ENCODE data around the gene HSPA2. TPM values are rescaled to one million over a fixed set of nuclear protein-coding genes. Genes with fewer than 3 reads are reported as not detected.

Gene HSPA2
- total RNA-seq, 4 donors from 2014 or later = 4.7 to 23.4 (median 17.5) TPM

DNA sequence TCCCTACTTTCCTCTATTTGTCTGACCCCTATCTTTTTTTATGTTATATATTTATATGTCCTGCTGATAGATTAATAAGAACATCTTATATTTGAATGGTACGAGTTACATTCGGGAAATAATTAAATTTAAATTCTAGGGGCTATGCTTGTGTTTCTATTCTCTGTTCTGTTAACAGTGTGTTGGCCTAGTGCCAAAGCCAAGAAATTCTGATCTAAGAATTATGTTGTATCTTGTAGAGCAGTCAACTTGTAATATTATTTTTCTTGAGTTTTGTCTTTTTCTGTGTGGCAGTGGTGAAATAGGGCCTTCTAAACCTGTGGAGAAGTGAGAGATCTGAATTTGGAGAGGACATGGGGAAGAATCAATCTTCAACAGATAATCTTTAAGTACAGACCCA, 9.0 kb upstream of the HSPA2 start:
- TF ChIP-seq, protein P1, sequence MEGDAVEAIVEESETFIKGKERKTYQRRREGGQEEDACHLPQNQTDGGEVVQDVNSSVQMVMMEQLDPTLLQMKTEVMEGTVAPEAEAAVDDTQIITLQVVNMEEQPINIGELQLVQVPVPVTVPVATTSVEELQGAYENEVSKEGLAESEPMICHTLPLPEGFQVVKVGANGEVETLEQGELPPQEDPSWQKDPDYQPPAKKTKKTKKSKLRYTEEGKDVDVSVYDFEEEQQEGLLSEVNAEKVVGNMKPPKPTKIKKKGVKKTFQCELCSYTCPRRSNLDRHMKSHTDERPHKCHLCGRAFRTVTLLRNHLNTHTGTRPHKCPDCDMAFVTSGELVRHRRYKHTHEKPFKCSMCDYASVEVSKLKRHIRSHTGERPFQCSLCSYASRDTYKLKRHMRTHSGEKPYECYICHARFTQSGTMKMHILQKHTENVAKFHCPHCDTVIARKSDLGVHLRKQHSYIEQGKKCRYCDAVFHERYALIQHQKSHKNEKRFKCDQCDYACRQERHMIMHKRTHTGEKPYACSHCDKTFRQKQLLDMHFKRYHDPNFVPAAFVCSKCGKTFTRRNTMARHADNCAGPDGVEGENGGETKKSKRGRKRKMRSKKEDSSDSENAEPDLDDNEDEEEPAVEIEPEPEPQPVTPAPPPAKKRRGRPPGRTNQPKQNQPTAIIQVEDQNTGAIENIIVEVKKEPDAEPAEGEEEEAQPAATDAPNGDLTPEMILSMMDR (IDR thresholded peaks at IDR 0.05) = no peak
- ATAC-seq (ENCODE audit: low FRiP score) = no peak

GRCh38 chr14:64536488-64537245, 3.9 kb upstream of the HSPA2 start:
- no peak for DNase-seq (ENCODE audit: low spot score)
- ATAC-seq (ENCODE audit: low FRiP score) = no peak

More for the DNA sequence above, 9.0 kb upstream of the HSPA2 start:
- no peak for DNase-seq (ENCODE audit: low spot score)

DNA sequence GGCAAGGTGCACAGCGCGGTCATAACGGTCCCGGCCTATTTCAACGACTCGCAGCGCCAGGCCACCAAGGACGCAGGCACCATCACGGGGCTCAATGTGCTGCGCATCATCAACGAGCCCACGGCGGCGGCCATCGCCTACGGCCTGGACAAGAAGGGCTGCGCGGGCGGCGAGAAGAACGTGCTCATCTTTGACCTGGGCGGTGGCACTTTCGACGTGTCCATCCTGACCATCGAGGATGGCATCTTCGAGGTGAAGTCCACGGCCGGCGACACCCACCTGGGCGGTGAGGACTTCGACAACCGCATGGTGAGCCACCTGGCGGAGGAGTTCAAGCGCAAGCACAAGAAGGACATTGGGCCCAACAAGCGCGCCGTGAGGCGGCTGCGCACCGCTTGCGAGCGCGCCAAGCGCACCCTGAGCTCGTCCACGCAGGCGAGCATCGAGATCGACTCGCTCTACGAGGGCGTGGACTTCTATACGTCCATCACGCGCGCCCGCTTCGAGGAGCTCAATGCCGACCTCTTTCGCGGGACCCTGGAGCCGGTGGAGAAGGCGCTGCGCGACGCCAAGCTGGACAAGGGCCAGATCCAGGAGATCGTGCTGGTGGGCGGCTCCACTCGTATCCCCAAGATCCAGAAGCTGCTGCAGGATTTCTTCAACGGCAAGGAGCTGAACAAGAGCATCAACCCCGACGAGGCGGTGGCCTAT, 875 bp downstream of the HSPA2 start:
- DNase-seq (ENCODE audit: low spot score) (no peak), ATAC-seq (ENCODE audit: low FRiP score) (no peak)
- TF ChIP-seq, protein P1 (IDR thresholded peaks at IDR 0.05) = no peak

More at GRCh38 chr14:64536488-64537245, 3.9 kb upstream of the HSPA2 start:
- TF ChIP-seq, protein P1 (IDR thresholded peaks at IDR 0.05) = no peak

- TF ChIP-seq, protein P1 (IDR thresholded peaks at IDR 0.05) = no peak
- ATAC-seq (ENCODE audit: low FRiP score) = no peak
- no peak for DNase-seq (ENCODE audit: low spot score)
These were observed 1.7 kb downstream of the HSPA2 start for GRCh38 chr14:64541972-64542835.

DNA sequence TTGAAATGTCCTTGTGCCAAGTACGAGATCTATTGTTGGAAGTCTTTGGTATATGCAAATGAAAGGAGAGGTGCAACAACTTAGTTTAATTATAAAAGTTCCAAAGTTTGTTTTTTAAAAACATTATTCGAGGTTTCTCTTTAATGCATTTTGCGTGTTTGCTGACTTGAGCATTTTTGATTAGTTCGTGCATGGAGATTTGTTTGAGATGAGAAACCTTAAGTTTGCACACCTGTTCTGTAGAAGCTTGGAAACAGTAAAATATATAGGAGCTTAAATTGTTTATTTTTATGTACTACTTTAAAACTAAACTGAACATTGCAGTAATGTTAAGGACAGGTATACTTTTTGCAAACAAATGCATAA, 2.3 kb downstream of the HSPA2 start:
- no peak for ATAC-seq (ENCODE audit: low FRiP score)
- DNase-seq (ENCODE audit: low spot score) = no peak
- TF ChIP-seq, protein P1 (IDR thresholded peaks at IDR 0.05) = no peak

DNA sequence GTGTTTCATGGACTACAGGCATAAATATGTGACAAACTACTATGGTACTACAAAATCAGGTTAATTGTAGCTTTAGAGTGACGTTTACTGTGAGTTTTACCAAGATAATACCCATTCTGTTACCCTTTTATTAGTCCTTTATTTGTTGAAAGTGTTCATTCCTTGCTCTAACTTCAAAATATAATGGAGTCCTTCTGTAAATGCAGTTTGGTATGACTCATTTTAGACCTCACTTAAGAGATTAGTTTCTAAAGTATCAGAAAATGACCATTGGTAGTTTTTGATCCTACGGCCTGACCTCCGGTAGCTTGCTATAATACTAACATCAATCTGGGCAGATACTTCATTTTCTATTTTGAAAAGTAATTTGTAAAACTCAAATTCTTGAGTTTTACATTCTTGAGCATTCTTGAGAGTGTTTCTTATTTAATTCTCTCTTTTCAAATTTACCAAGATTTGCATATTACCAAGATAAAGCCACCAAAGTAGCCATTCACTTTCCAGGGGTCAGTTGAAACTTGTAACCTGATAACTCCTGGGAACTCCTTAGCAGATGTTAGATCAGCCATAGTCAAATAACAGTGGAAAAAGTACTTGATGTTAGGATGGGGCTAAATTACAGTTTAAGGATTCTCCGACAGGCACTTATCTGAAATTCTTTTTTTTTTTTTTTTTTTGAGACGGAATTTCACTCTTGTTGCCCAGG, 4.2 kb downstream of the HSPA2 start:
- ATAC-seq (ENCODE audit: low FRiP score) = no peak
- no peak for DNase-seq (ENCODE audit: low spot score)
- TF ChIP-seq, protein P1 (IDR thresholded peaks at IDR 0.05) = no peak
